Ishikawa (cell line): ENCODE measurements around the gene DPAGT1.

Source experiments
- CEBPB ChIP-seq: IDR thresholded peaks from 2 replicates; pipeline ENCODE4 v1.6.1; 2012
- CREB1 ChIP-seq: IDR thresholded peaks from 2 replicates; pipeline ENCODE4 v1.6.1; 2012; ENCODE audit warnings: low read depth
- EGR1 ChIP-seq: IDR thresholded peaks from 2 replicates; pipeline ENCODE4 v1.6.1; 2012
- EP300 ChIP-seq: IDR thresholded peaks from 2 replicates; pipeline ENCODE4 v1.6.1; 2012; ENCODE audit warnings: borderline replicate concordance
- NFIC ChIP-seq: IDR thresholded peaks from 2 replicates; pipeline ENCODE4 v1.6.1; 2012
- RAD21 ChIP-seq: IDR thresholded peaks from 2 replicates; pipeline ENCODE4 v1.6.1; 2012; ENCODE audit warnings: low read depth
- TAF1 ChIP-seq: IDR thresholded peaks from 2 replicates; pipeline ENCODE4 v1.6.1; 2012; ENCODE audit warnings: low read depth, mild to moderate bottlenecking
- TCF12 ChIP-seq: IDR thresholded peaks from 2 replicates; pipeline ENCODE4 v1.6.1; 2012; ENCODE audit warnings: low read depth
- TEAD4 ChIP-seq: IDR thresholded peaks from 2 replicates; pipeline ENCODE4 v1.6.1; 2012
- YY1 ChIP-seq: IDR thresholded peaks from 2 replicates; pipeline ENCODE4 v1.6.1; 2012; ENCODE audit warnings: low read depth
- ZBTB7A ChIP-seq: IDR thresholded peaks from 2 replicates; pipeline ENCODE4 v1.6.1; 2012; ENCODE audit warnings: low read depth
- TF ChIP-seq, protein P1 (sequence below): IDR thresholded peaks from 2 replicates; pipeline ENCODE4 v1.6.1; 2012
- TF ChIP-seq, protein P2 (sequence below): IDR thresholded peaks from 2 replicates; pipeline ENCODE4 v1.6.1; 2012; ENCODE audit warnings: low read depth, mild to moderate bottlenecking

DNA sequence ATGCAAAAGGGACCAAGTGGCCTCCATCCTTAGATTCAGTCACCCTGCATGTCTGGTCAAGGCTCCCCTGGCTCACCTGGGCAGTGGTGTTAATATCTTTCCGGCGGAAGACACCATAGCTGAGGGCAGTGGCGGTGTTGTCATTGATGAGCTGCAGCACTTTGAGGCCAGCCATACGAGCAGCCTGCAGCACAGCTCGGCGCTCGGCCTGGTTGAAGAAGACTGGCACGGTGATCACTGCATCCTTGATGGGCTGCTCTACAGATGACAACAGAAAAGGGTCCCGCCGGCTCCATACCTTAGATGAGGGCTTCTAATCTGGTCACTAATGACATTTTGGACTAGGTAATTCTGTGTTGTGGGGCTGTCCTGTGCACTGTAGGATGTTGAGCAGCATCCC, 47.2 kb downstream of the DPAGT1 start:
- TF ChIP-seq YY1 (no peak), CEBPB (no peak), RAD21 (no peak), TAF1 (no peak), ZBTB7A (no peak), TCF12 (no peak), EGR1 (no peak), EP300 (no peak), TEAD4 (no peak), NFIC (no peak), CREB1 (no peak)
- TF ChIP-seq, protein P1, sequence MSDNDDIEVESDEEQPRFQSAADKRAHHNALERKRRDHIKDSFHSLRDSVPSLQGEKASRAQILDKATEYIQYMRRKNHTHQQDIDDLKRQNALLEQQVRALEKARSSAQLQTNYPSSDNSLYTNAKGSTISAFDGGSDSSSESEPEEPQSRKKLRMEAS: no peak
- TF ChIP-seq, protein P2, sequence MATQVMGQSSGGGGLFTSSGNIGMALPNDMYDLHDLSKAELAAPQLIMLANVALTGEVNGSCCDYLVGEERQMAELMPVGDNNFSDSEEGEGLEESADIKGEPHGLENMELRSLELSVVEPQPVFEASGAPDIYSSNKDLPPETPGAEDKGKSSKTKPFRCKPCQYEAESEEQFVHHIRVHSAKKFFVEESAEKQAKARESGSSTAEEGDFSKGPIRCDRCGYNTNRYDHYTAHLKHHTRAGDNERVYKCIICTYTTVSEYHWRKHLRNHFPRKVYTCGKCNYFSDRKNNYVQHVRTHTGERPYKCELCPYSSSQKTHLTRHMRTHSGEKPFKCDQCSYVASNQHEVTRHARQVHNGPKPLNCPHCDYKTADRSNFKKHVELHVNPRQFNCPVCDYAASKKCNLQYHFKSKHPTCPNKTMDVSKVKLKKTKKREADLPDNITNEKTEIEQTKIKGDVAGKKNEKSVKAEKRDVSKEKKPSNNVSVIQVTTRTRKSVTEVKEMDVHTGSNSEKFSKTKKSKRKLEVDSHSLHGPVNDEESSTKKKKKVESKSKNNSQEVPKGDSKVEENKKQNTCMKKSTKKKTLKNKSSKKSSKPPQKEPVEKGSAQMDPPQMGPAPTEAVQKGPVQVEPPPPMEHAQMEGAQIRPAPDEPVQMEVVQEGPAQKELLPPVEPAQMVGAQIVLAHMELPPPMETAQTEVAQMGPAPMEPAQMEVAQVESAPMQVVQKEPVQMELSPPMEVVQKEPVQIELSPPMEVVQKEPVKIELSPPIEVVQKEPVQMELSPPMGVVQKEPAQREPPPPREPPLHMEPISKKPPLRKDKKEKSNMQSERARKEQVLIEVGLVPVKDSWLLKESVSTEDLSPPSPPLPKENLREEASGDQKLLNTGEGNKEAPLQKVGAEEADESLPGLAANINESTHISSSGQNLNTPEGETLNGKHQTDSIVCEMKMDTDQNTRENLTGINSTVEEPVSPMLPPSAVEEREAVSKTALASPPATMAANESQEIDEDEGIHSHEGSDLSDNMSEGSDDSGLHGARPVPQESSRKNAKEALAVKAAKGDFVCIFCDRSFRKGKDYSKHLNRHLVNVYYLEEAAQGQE: no peak
